ENCODE measurements around the gene CCDC154. TPM values are rescaled to one million over a fixed set of nuclear protein-coding genes. Genes with fewer than 3 reads are reported as not detected.

The CCDC154 gene
- 0.08 and 0.70 TPM in 2 replicates for total RNA-seq (ENCODE audit: low replicate concordance)

GRCh38 chr16:1443980-1444729 is at the start of gene CCDC154:
CCDC154 (minus strand) TSS chr16:1444556; CDS start chr16:1444322, 234 bp downstream.

GRCh38 chr16:1492923-1493745 is 48.8 kb upstream of the CCDC154 start, which contains the start of gene TELO2:
TELO2 (plus strand) TSS chr16:1493360; CDS start chr16:1494282, 922 bp downstream.

GRCh38 chr16:1488619-1489018 is 44.3 kb upstream of the CCDC154 start, which contains the start of gene PTX4:
PTX4 (minus strand) TSS chr16:1488944; CDS start chr16:1488909, 35 bp downstream.

GRCh38 chr16:1474796-1475551 is 30.6 kb upstream of the CCDC154 start, which contains the start of gene CLCN7:
CLCN7 (minus strand) TSS chr16:1475028; CDS start chr16:1474974, 54 bp downstream.

GRCh38 chr16:1430759-1431496 is 13.4 kb downstream of the CCDC154 start, which contains the start of gene PERCC1:
PERCC1 (plus strand) TSS chr16:1431078; CDS start chr16:1432594, 1,516 bp downstream.

GRCh38 chr16:1414532-1415260 is 29.7 kb downstream of the CCDC154 start, which contains the start of gene UNKL:
UNKL (minus strand) TSS chr16:1414704; CDS start chr16:1414691, 13 bp downstream.

Other genes with a start within 250 kb of the CCDC154 start
- not detected in 2 replicates for gene TPSG1, start 219.3 kb downstream of the CCDC154 start, total RNA-seq (ENCODE audit: low replicate concordance)
- gene TPSB2, start 214.4 kb downstream of the CCDC154 start, total RNA-seq (ENCODE audit: low replicate concordance) = not detected in 2 replicates
- gene TPSAB1, start 203.9 kb downstream of the CCDC154 start, total RNA-seq (ENCODE audit: low replicate concordance) = not detected in 2 replicates
- not detected in 2 replicates for gene TPSD1, start 188.5 kb downstream of the CCDC154 start, total RNA-seq (ENCODE audit: low replicate concordance)
- 33.1 and 36.5 TPM in 2 replicates for gene UBE2I, start 134.9 kb downstream of the CCDC154 start, total RNA-seq (ENCODE audit: low replicate concordance)
- gene BAIAP3, start 110.9 kb downstream of the CCDC154 start, total RNA-seq (ENCODE audit: low replicate concordance) = 0.60 TPM in 1 of 2 replicates, not detected in the other
- 31.9 and 68.2 TPM in 2 replicates for gene TSR3, start 92.7 kb downstream of the CCDC154 start, total RNA-seq (ENCODE audit: low replicate concordance)
- 32.8 and 93.4 TPM in 2 replicates for gene GNPTG, start 92.6 kb downstream of the CCDC154 start, total RNA-seq (ENCODE audit: low replicate concordance)
- gene UNKL, start 29.9 kb downstream of the CCDC154 start, total RNA-seq (ENCODE audit: low replicate concordance) = 5.3 and 9.7 TPM in 2 replicates
- gene UQCC4, start 23.8 kb downstream of the CCDC154 start, total RNA-seq (ENCODE audit: low replicate concordance) = 16.8 and 18.8 TPM in 2 replicates
- not detected in 2 replicates for gene PERCC1, start 13.5 kb downstream of the CCDC154 start, total RNA-seq (ENCODE audit: low replicate concordance)
- gene CLCN7, start 30.5 kb upstream of the CCDC154 start, total RNA-seq (ENCODE audit: low replicate concordance) = 35.6 and 83.5 TPM in 2 replicates
- not detected in 2 replicates for gene PTX4, start 44.4 kb upstream of the CCDC154 start, total RNA-seq (ENCODE audit: low replicate concordance)
- 5.1 and 10.0 TPM in 2 replicates for gene TELO2, start 48.8 kb upstream of the CCDC154 start, total RNA-seq (ENCODE audit: low replicate concordance)
- 19.0 and 45.4 TPM in 2 replicates for gene TMEM204, start 89.1 kb upstream of the CCDC154 start, total RNA-seq (ENCODE audit: low replicate concordance)
- 23.9 and 68.7 TPM in 2 replicates for gene IFT140, start 167.5 kb upstream of the CCDC154 start, total RNA-seq (ENCODE audit: low replicate concordance)
- 4.4 and 4.8 TPM in 2 replicates for gene CRAMP1, start 167.8 kb upstream of the CCDC154 start, total RNA-seq (ENCODE audit: low replicate concordance)
- 8.8 and 26.7 TPM in 2 replicates for gene JPT2, start 233.7 kb upstream of the CCDC154 start, total RNA-seq (ENCODE audit: low replicate concordance)